ENCODE results near the gene NUP160.

NUP160 gene

GRCh38 chr11:47861728-47862127 is 13.6 kb upstream of the NUP160 start:
- Histone ChIP-seq H3K9me3 (ENCODE audit: control insufficient read depth, insufficient read depth, low read length) (no peaks in the 10 kb centered on the region), H3K27me3 (ENCODE audit: control insufficient read depth, insufficient read depth, low read length) (no peaks in the 10 kb centered on the region), H3K9ac (ENCODE audit: low read depth, low read length) (no peak overlapping the region), H3K36me3 (ENCODE audit: control insufficient read depth, insufficient read depth, low read length) (no peaks in the 10 kb centered on the region), H3K4me1 (ENCODE audit: control insufficient read depth, insufficient read depth, low read length) (no peaks in the 10 kb centered on the region), H3K4me3 (ENCODE audit: low read depth, low read length) (no peak overlapping the region), H3K27ac (ENCODE audit: low read depth, low read length) (no peak overlapping the region)

- Histone ChIP-seq H3K9me3 (ENCODE audit: control insufficient read depth, insufficient read depth, low read length) (no peaks in the 10 kb centered on the region), H3K27me3 (ENCODE audit: control insufficient read depth, insufficient read depth, low read length) (no peaks in the 10 kb centered on the region), H3K27ac (ENCODE audit: low read depth, low read length) (no peak overlapping the region), H3K36me3 (ENCODE audit: control insufficient read depth, insufficient read depth, low read length) (no peaks in the 10 kb centered on the region), H3K9ac (ENCODE audit: low read depth, low read length) (no peak overlapping the region), H3K4me3 (ENCODE audit: low read depth, low read length) (no peak overlapping the region), H3K4me1 (ENCODE audit: control insufficient read depth, insufficient read depth, low read length) (no peaks in the 10 kb centered on the region)
These were observed 12.4 kb upstream of the NUP160 start for GRCh38 chr11:47860536-47860935.

- H3K9ac ChIP-seq (ENCODE audit: low read depth, low read length): no peak overlapping the region
- no peaks in the 10 kb centered on the region for H3K27me3 ChIP-seq (ENCODE audit: control insufficient read depth, insufficient read depth, low read length)
- no peak overlapping the region for H3K4me3 ChIP-seq (ENCODE audit: low read depth, low read length)
- H3K36me3 ChIP-seq (ENCODE audit: control insufficient read depth, insufficient read depth, low read length): no peaks in the 10 kb centered on the region
- no peak overlapping the region for H3K27ac ChIP-seq (ENCODE audit: low read depth, low read length)
- no peaks in the 10 kb centered on the region for H3K9me3 ChIP-seq (ENCODE audit: control insufficient read depth, insufficient read depth, low read length)
- H3K4me1 ChIP-seq (ENCODE audit: control insufficient read depth, insufficient read depth, low read length): no peaks in the 10 kb centered on the region
These were observed 9.9 kb upstream of the NUP160 start for GRCh38 chr11:47857892-47858543.

GRCh38 chr11:47857485-47857884 is 9.3 kb upstream of the NUP160 start:
- Histone ChIP-seq H3K4me1 (ENCODE audit: control insufficient read depth, insufficient read depth, low read length) (no peaks in the 10 kb centered on the region), H3K27ac (ENCODE audit: low read depth, low read length) (no peak overlapping the region), H3K4me3 (ENCODE audit: low read depth, low read length) (no peak overlapping the region)

GRCh38 chr11:47856186-47856585 is 8.0 kb upstream of the NUP160 start:
- H3K36me3 ChIP-seq (ENCODE audit: control insufficient read depth, insufficient read depth, low read length): no peaks in the 10 kb centered on the region
- no peaks in the 10 kb centered on the region for H3K4me1 ChIP-seq (ENCODE audit: control insufficient read depth, insufficient read depth, low read length)
- no peak overlapping the region for H3K4me3 ChIP-seq (ENCODE audit: low read depth, low read length)
- H3K9me3 ChIP-seq (ENCODE audit: control insufficient read depth, insufficient read depth, low read length): no peaks in the 10 kb centered on the region
- H3K9ac ChIP-seq (ENCODE audit: low read depth, low read length): no peak overlapping the region
- H3K27me3 ChIP-seq (ENCODE audit: control insufficient read depth, insufficient read depth, low read length): no peaks in the 10 kb centered on the region
- H3K27ac ChIP-seq (ENCODE audit: low read depth, low read length): no peak overlapping the region

More at GRCh38 chr11:47857485-47857884, 9.3 kb upstream of the NUP160 start:
- Histone ChIP-seq H3K27me3 (ENCODE audit: control insufficient read depth, insufficient read depth, low read length) (no peaks in the 10 kb centered on the region), H3K9ac (ENCODE audit: low read depth, low read length) (no peak overlapping the region), H3K9me3 (ENCODE audit: control insufficient read depth, insufficient read depth, low read length) (no peaks in the 10 kb centered on the region), H3K36me3 (ENCODE audit: control insufficient read depth, insufficient read depth, low read length) (no peaks in the 10 kb centered on the region)

GRCh38 chr11:47854667-47855066 is 6.5 kb upstream of the NUP160 start:
- Histone ChIP-seq H3K36me3 (ENCODE audit: control insufficient read depth, insufficient read depth, low read length) (no peaks in the 10 kb centered on the region), H3K9me3 (ENCODE audit: control insufficient read depth, insufficient read depth, low read length) (no peaks in the 10 kb centered on the region), H3K27ac (ENCODE audit: low read depth, low read length) (no peak overlapping the region), H3K9ac (ENCODE audit: low read depth, low read length) (no peak overlapping the region), H3K27me3 (ENCODE audit: control insufficient read depth, insufficient read depth, low read length) (no peaks in the 10 kb centered on the region), H3K4me1 (ENCODE audit: control insufficient read depth, insufficient read depth, low read length) (no peaks in the 10 kb centered on the region), H3K4me3 (ENCODE audit: low read depth, low read length) (no peak overlapping the region)

GRCh38 chr11:47852053-47852452 is 3.9 kb upstream of the NUP160 start:
- peaks cover 8% of the 10 kb centered on the region for H3K4me1 ChIP-seq (ENCODE audit: control insufficient read depth, insufficient read depth, low read length)

GRCh38 chr11:47850337-47850736 is 2.2 kb upstream of the NUP160 start:
- Histone ChIP-seq H3K27me3 (ENCODE audit: control insufficient read depth, insufficient read depth, low read length) (no peaks in the 10 kb centered on the region), H3K36me3 (ENCODE audit: control insufficient read depth, insufficient read depth, low read length) (peaks cover 20% of the 10 kb centered on the region), H3K9me3 (ENCODE audit: control insufficient read depth, insufficient read depth, low read length) (no peaks in the 10 kb centered on the region), H3K9ac (ENCODE audit: low read depth, low read length) (no peak overlapping the region), H3K27ac (ENCODE audit: low read depth, low read length) (no peak overlapping the region), H3K4me3 (ENCODE audit: low read depth, low read length) (no peak overlapping the region), H3K4me1 (ENCODE audit: control insufficient read depth, insufficient read depth, low read length) (peaks cover 12% of the 10 kb centered on the region)

More at GRCh38 chr11:47852053-47852452, 3.9 kb upstream of the NUP160 start:
- Histone ChIP-seq H3K9ac (ENCODE audit: low read depth, low read length) (no peak overlapping the region), H3K27ac (ENCODE audit: low read depth, low read length) (no peak overlapping the region), H3K9me3 (ENCODE audit: control insufficient read depth, insufficient read depth, low read length) (no peaks in the 10 kb centered on the region), H3K36me3 (ENCODE audit: control insufficient read depth, insufficient read depth, low read length) (peaks cover 3% of the 10 kb centered on the region; the same call in 1 of the 2 replicates), H3K27me3 (ENCODE audit: control insufficient read depth, insufficient read depth, low read length) (no peaks in the 10 kb centered on the region), H3K4me3 (ENCODE audit: low read depth, low read length) (no peak overlapping the region)

GRCh38 chr11:47848700-47849155 is 578 bp upstream of the NUP160 start:
- Histone ChIP-seq H3K36me3 (ENCODE audit: control insufficient read depth, insufficient read depth, low read length) (peaks cover 32% of the 10 kb centered on the region), H3K4me1 (ENCODE audit: control insufficient read depth, insufficient read depth, low read length) (peaks cover 12% of the 10 kb centered on the region), H3K27me3 (ENCODE audit: control insufficient read depth, insufficient read depth, low read length) (no peaks in the 10 kb centered on the region), H3K27ac (ENCODE audit: low read depth, low read length) (peak overlapping the region; percentile 98), H3K9ac (ENCODE audit: low read depth, low read length) (peak overlapping the region; percentile 100), H3K9me3 (ENCODE audit: control insufficient read depth, insufficient read depth, low read length) (no peaks in the 10 kb centered on the region), H3K4me3 (ENCODE audit: low read depth, low read length) (peak overlapping the region; percentile 99)

GRCh38 chr11:47847537-47847891 is 636 bp downstream of the NUP160 start:
- Histone ChIP-seq H3K27me3 (ENCODE audit: control insufficient read depth, insufficient read depth, low read length) (no peaks in the 10 kb centered on the region), H3K4me3 (ENCODE audit: low read depth, low read length) (peak overlapping the region; percentile 99), H3K27ac (ENCODE audit: low read depth, low read length) (peak overlapping the region; percentile 98), H3K4me1 (ENCODE audit: control insufficient read depth, insufficient read depth, low read length) (peaks cover 12% of the 10 kb centered on the region), H3K9me3 (ENCODE audit: control insufficient read depth, insufficient read depth, low read length) (no peaks in the 10 kb centered on the region), H3K36me3 (ENCODE audit: control insufficient read depth, insufficient read depth, low read length) (peaks cover 45% of the 10 kb centered on the region), H3K9ac (ENCODE audit: low read depth, low read length) (peak overlapping the region; percentile 100)

GRCh38 chr11:47846998-47847397 is 1.2 kb downstream of the NUP160 start:
- Histone ChIP-seq H3K4me3 (ENCODE audit: low read depth, low read length) (peak overlapping the region; percentile 99), H3K9ac (ENCODE audit: low read depth, low read length) (no peak overlapping the region), H3K9me3 (ENCODE audit: control insufficient read depth, insufficient read depth, low read length) (no peaks in the 10 kb centered on the region), H3K27me3 (ENCODE audit: control insufficient read depth, insufficient read depth, low read length) (no peaks in the 10 kb centered on the region), H3K4me1 (ENCODE audit: control insufficient read depth, insufficient read depth, low read length) (peaks cover 12% of the 10 kb centered on the region), H3K27ac (ENCODE audit: low read depth, low read length) (no peak overlapping the region), H3K36me3 (ENCODE audit: control insufficient read depth, insufficient read depth, low read length) (peaks cover 50% of the 10 kb centered on the region)
